OCI-LY3 (cell line): ENCODE results near the gene SRPK2.

Experiments
- CTCF ChIP-seq: fragments of 200-600, 300-600 bp; sonication (generic); IDR thresholded peaks from 2 replicates; pipeline ENCODE4 v1.5.1; 2014; ENCODE audit warnings: antibody characterized with exemption, low read length, low read depth
- EZH2phosphoT487 ChIP-seq: fragments of 200-600 bp; shearing (Covaris generic); IDR thresholded peaks from 2 replicates; pipeline ENCODE4 v1.6.1; 2018; ENCODE audit warnings: antibody characterized with exemption, mixed run types, low read depth

GRCh38 chr7:105298439-105298894 lies 90.3 kb downstream of the SRPK2 start:
- no peak for TF ChIP-seq CTCF
- TF ChIP-seq EZH2phosphoT487, result no peak
